Mucosa of rectum (tissue), 2 donors: Measurements from ENCODE around the gene WNT10A.
A peak's percentile ranks its signal among the peaks of the same experiment; 100 is the strongest.

ENCODE experiments used
- H3K27ac ChIP-seq, 2 donors: one replicate each; pipeline ENCODE4 v1.7.0; 2013; ENCODE audit warnings: inconsistent platforms in 2 of 2, low read depth in 2 of 2, low read length in 2 of 2
- H3K27me3 ChIP-seq, 2 donors: one replicate each; pipeline ENCODE4 v1.7.0; 2013; ENCODE audit warnings: low read length in 2 of 2; ENCODE audit not compliant: control insufficient read depth in 2 of 2, insufficient read depth in 2 of 2
- H3K36me3 ChIP-seq, 2 donors: one replicate each; pipeline ENCODE4 v1.7.0; 2013; ENCODE audit warnings: low read length in 2 of 2; ENCODE audit not compliant: control insufficient read depth in 2 of 2, insufficient read depth in 2 of 2
- H3K4me1 ChIP-seq, 2 donors: one replicate each; pipeline ENCODE4 v1.7.0; 2013; ENCODE audit warnings: low read length in 2 of 2, mild to moderate bottlenecking in 1 of 2; ENCODE audit not compliant: control insufficient read depth in 2 of 2, insufficient read depth in 2 of 2
- H3K4me3 ChIP-seq, 2 donors: one replicate each; pipeline ENCODE4 v1.7.0; 2013; ENCODE audit warnings: low read length in 2 of 2
- H3K9ac ChIP-seq, 2 donors: one replicate each; pipeline ENCODE4 v1.7.0; 2013; ENCODE audit warnings: low read length in 2 of 2, low read depth in 1 of 2, mild to moderate bottlenecking in 1 of 2
- H3K9me3 ChIP-seq, 2 donors: one replicate each; pipeline ENCODE4 v1.7.0; 2013; ENCODE audit warnings: low read length in 2 of 2; ENCODE audit not compliant: control insufficient read depth in 2 of 2
- donor health status: healthy.
- donor health status: Normal muscosa, but diverticular disease.

Gene WNT10A

GRCh38 chr2:218857371-218858137 lies 23.1 kb upstream of the WNT10A start:
- Histone ChIP-seq H3K36me3 (no peaks in the 10 kb centered on the region), H3K9ac (no peak overlapping the region), H3K27ac (no peak overlapping the region), H3K4me3 (no peak overlapping the region), H3K9me3 (no peaks in the 10 kb centered on the region), H3K27me3 (peaks cover 59 to 73% of the 10 kb centered on the region in 2 donors), H3K4me1 (peaks cover 2 to 4% of the 10 kb centered on the region in 2 donors)

DNA sequence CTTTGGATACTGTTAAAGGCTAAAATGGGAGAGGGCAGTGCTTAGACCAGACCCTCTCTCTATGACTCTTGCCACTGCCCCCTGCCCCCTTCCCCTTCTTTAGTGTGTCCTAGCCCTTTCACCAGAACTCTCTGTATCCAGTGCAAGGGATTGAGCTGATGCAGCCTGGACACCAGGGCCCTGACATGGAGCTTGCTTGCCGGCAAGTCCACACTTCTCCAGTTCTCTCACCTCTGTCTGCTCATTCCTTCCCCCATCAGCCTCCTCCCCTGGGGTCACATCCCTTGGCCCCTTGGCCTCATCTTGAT lies 22.6 kb upstream of the WNT10A start:
- Histone ChIP-seq H3K9me3 (no peaks in the 10 kb centered on the region), H3K27me3 (peaks cover 60 to 76% of the 10 kb centered on the region in 2 donors), H3K4me1 (peaks cover 2 to 4% of the 10 kb centered on the region in 2 donors), H3K4me3 (no peak overlapping the region), H3K9ac (no peak overlapping the region), H3K27ac (no peak overlapping the region), H3K36me3 (no peaks in the 10 kb centered on the region)

- Histone ChIP-seq H3K36me3 (no peaks in the 10 kb centered on the region), H3K4me1 (peaks cover 2 to 4% of the 10 kb centered on the region in 2 donors), H3K27ac (no peak overlapping the region), H3K9me3 (no peaks in the 10 kb centered on the region), H3K4me3 (no peak overlapping the region), H3K9ac (no peak overlapping the region), H3K27me3 (peaks cover 52 to 72% of the 10 kb centered on the region in 2 donors)
These were observed 21.7 kb upstream of the WNT10A start for GRCh38 chr2:218858671-218859555.

GRCh38 chr2:218859556-218859987 lies 21.1 kb upstream of the WNT10A start, which contains the start of gene WNT6:
WNT6 (plus strand) TSS chr2:218859805; CDS start chr2:218860038, 233 bp downstream.
- Histone ChIP-seq H3K9me3 (no peaks in the 10 kb centered on the region), H3K4me1 (peaks cover 2 to 4% of the 10 kb centered on the region in 2 donors), H3K27me3 (peaks cover 50 to 69% of the 10 kb centered on the region in 2 donors), H3K36me3 (no peaks in the 10 kb centered on the region), H3K27ac (no peak within 1 kb of the TSS), H3K4me3 (peak within 1 kb of the TSS in 1 of 2 donors; percentile 30), H3K9ac (no peak within 1 kb of the TSS)

DNA sequence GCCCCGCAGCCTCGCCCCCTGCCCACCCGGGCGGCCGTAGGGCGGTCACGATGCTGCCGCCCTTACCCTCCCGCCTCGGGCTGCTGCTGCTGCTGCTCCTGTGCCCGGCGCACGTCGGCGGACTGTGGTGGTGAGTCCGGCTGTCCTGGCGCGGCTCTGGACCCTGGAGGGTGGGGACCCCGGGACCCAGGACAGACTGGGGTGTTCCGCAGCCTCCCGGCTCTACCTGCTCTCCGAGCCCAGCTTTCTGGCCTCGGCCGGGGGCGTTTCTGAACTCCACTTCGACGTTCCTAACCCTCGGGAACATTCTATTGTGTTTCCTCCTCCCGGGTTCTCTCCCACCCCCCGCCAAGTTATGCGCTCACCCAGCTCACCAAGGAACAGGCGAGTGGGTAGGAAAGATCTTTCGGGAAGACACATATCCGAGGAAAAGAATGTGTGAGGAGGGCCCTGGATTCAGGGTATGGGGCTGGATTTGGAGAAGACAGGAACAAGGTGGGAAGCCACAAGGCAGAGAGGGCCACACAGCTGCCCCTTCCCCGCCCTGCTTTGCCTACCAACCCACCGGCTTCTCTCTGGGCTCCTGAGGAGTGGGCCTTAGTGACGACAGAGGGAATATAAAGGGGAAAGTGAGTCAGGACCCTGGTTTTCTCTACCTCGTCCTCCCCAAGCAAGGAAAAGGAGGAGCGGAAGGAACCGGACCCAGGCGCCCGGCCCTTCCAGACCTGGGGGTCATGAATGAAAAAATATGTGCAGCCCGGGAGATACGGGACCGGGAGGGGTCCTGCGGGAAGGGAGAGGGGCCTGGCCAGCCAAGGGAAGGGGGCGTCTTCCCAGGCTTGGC lies 20.4 kb upstream of the WNT10A start:
- Histone ChIP-seq H3K9me3 (no peaks in the 10 kb centered on the region), H3K9ac (no peak overlapping the region), H3K4me3 (peak overlapping the region in 1 of 2 donors; percentile 30), H3K27me3 (peaks cover 48 to 69% of the 10 kb centered on the region in 2 donors), H3K27ac (no peak overlapping the region), H3K4me1 (peaks cover 2 to 4% of the 10 kb centered on the region in 2 donors), H3K36me3 (no peaks in the 10 kb centered on the region)

DNA sequence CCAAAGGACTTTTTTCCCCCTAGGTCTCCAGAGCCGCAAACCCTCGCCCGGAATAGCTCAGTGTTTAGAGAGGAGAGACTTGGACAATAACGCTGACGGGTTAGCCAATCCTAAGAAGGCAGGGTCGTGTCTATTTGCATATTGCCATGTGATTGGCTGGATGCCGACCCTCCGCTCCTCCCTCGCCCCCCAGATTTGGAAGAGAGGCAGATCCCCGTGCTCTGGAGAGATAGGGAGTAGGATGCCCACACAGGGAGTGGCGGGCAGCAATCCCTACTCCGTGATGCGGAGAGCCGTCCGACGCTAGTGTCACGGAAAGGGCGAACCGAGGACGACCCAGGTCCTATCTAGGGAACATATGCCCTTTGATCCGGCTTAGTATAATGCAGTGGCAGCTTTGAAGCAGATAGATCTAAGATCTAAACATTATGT lies 19.7 kb upstream of the WNT10A start:
- H3K27me3 ChIP-seq, result peaks cover 45 to 62% of the 10 kb centered on the region in 2 donors
- no peak overlapping the region for H3K27ac ChIP-seq
- no peak overlapping the region for H3K4me3 ChIP-seq
- H3K9me3 ChIP-seq, result no peaks in the 10 kb centered on the region
- no peak overlapping the region for H3K9ac ChIP-seq
- no peaks in the 10 kb centered on the region for H3K36me3 ChIP-seq
- H3K4me1 ChIP-seq, result peaks cover 2 to 4% of the 10 kb centered on the region in 2 donors

- Histone ChIP-seq H3K9me3 (no peaks in the 10 kb centered on the region), H3K4me1 (peaks cover 2 to 4% of the 10 kb centered on the region in 2 donors), H3K27me3 (peaks cover 44 to 56% of the 10 kb centered on the region in 2 donors), H3K9ac (no peak overlapping the region), H3K27ac (no peak overlapping the region), H3K36me3 (no peaks in the 10 kb centered on the region), H3K4me3 (no peak overlapping the region)
These were observed 18.9 kb upstream of the WNT10A start for GRCh38 chr2:218861645-218862318.

GRCh38 chr2:218863021-218863520 lies 17.6 kb upstream of the WNT10A start:
- no peaks in the 10 kb centered on the region for H3K9me3 ChIP-seq
- no peak overlapping the region for H3K9ac ChIP-seq
- no peak overlapping the region for H3K27ac ChIP-seq
- H3K27me3 ChIP-seq, result peaks cover 39 to 48% of the 10 kb centered on the region in 2 donors
- H3K4me1 ChIP-seq, result peaks cover 2 to 4% of the 10 kb centered on the region in 2 donors
- no peaks in the 10 kb centered on the region for H3K36me3 ChIP-seq
- H3K4me3 ChIP-seq, result no peak overlapping the region

- Histone ChIP-seq H3K4me3 (no peak overlapping the region), H3K9me3 (no peaks in the 10 kb centered on the region), H3K27ac (no peak overlapping the region), H3K9ac (no peak overlapping the region), H3K36me3 (no peaks in the 10 kb centered on the region), H3K4me1 (peaks cover 0 to 3% of the 10 kb centered on the region in 2 donors), H3K27me3 (peaks cover 27 to 51% of the 10 kb centered on the region in 2 donors)
These were observed 15.3 kb upstream of the WNT10A start for GRCh38 chr2:218865396-218865795.
